Kidney (tissue), 14 donors: Measurements from ENCODE around the gene EIF2D. TPM values are rescaled to one million over a fixed set of nuclear protein-coding genes. Genes with fewer than 3 reads are reported as not detected.

ENCODE experiments used
- DNase-seq, 5 donors: peaks; one replicate each; pipeline ENCODE4 v3.0.0-alpha.2; 2013 to 2020
- FAIRE-seq: peaks from 2 replicates; lab custom pipeline; 2012; peaks lifted over from hg19 to GRCh38; lab: Jason Lieb, UNC
- H3K27ac ChIP-seq, 2 donors: one replicate each; pipeline ENCODE4 v1.7.0; 2013; ENCODE audit warnings: low read depth in 2 of 2, low read length in 2 of 2, inconsistent platforms in 1 of 2
- H3K27me3 ChIP-seq: one replicate; pipeline ENCODE4 v1.7.1; 2013; ENCODE audit warnings: low read length, inconsistent platforms; ENCODE audit not compliant: control insufficient read depth, insufficient read depth
- H3K36me3 ChIP-seq, 3 donors: one replicate each; pipeline versions ENCODE4 v1.7.0 to v1.7.1; 2013; ENCODE audit warnings: low read length in 3 of 3, control low read depth in 1 of 3, inconsistent platforms in 1 of 3; ENCODE audit not compliant: insufficient read depth in 3 of 3, control insufficient read depth in 2 of 3
- H3K4me1 ChIP-seq, 3 donors: one replicate each; pipeline versions ENCODE4 v1.7.0 to v1.7.1; 2013; ENCODE audit warnings: low read length in 3 of 3, inconsistent platforms in 1 of 3, low read depth in 1 of 3; ENCODE audit not compliant: control insufficient read depth in 2 of 3, insufficient read depth in 2 of 3
- H3K4me3 ChIP-seq, 3 donors: one replicate each; pipeline versions ENCODE4 v1.7.0 to v1.8.1; 2013; ENCODE audit warnings: low read length in 3 of 3, control low read depth in 1 of 3, inconsistent platforms in 1 of 3
- H3K9ac ChIP-seq, 3 donors: one replicate each; pipeline versions ENCODE4 v1.7.0 to v1.7.1; 2013; ENCODE audit warnings: low read length in 3 of 3, control low read depth in 1 of 3, inconsistent platforms in 1 of 3
- H3K9me3 ChIP-seq, 3 donors: one replicate each; pipeline versions ENCODE4 v1.7.0 to v1.7.1; 2013; ENCODE audit warnings: low read length in 3 of 3, control low read depth in 1 of 3, inconsistent platforms in 1 of 3; ENCODE audit not compliant: control insufficient read depth in 2 of 3, insufficient read depth in 1 of 3
- intact Hi-C: fragments of 100-400 bp; cut with DNase I; formaldehyde crosslinking; loops from one replicate; pipeline ENCODE4 v1.11.1; 2022
- polyA plus RNA-seq: library from polyadenylated mRNA; stranded (reverse); fragments of 350-450 nt; fragmentation: Illumina TruSeq; extraction: RNeasy Lipid Tissue Mini Kit (QIAGEN cat#74804); gene quantifications from one replicate; pipeline ENCODE4 v1.2.3, GENCODE V29; 2014; ENCODE audit warnings: low read depth, low replicate concordance; ENCODE audit not compliant: insufficient read depth
- total RNA-seq: library from RNA; stranded (reverse); fragmentation: NEBNext Ultra II Directional; extraction: Animal tissue kit (Norgen Biotek cat#: 25700); gene quantifications from one replicate; pipeline ENCODE4 v1.2.1, GENCODE V29; 2021
- TF ChIP-seq, protein P1 (sequence below): IDR thresholded peaks from 3 replicates; pipeline ENCODE4 v1.5.1; 2012; ENCODE audit warnings: mild to moderate bottlenecking, moderate library complexity, borderline replicate concordance; ENCODE audit not compliant: insufficient read depth; ENCODE audit errors: extremely low read depth
- donor health status: control.
- donor health status: control.
- donor health status: control.
- donor health status: control.
- donor health status: control.
- donor health status: DM: yes; HTN: yes; CAD: no.
- donor health status: Normal renal cell carcinoma (clear cell type).

The EIF2D gene
- total and polyA plus RNA-seq, 2 donors from 2014 or later: 44.5 to 45.1 TPM

DNA sequence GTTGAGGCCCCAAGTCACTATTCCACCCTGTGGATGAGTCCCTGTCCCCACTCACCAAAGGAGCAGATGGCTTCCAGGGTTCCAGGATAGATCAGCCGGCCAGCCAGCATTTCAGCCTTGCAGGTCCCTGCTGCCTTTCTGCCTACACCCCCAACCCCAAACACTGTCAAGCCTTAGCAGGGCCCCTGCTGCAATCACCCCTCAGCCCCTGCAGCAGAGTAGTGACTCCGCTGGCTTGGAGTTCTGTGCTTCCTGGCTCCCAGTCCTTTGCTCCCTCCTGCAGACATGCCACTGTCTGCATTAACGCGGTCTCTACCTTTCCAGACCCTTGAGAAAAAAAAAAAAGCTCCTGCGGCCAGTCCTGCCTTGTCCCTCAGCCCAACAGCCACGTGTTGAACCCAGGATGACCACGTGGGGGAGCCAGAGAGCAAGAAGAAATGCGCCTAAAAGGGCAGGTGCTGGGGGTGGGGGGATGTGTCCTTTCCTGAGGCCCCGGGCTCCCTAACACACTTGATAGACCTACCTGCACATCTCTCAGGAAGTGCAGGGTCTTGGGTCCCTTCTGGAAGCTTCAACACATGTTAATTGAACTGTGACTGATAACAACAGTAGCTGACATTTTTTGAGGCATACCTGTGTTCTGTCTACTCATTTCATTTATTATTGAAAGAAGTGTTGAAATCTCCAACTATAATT is 67.6 kb downstream of the EIF2D start:
- Histone ChIP-seq H3K4me3 (no peak overlapping the region), H3K27me3 (no peaks in the 10 kb centered on the region), H3K9ac (no peak overlapping the region), H3K9me3 (no peaks in the 10 kb centered on the region), H3K36me3 (no peaks in the 10 kb centered on the region), H3K27ac (no peak overlapping the region), H3K4me1 (peaks cover 0 to 4% (median 0%) of the 10 kb centered on the region in 3 donors)
- intact Hi-C loops: loop anchor here (5.0 kb wide), 1 partner anchor 38 kb away; no protein-coding TSS in a partner anchor
- peak; percentile 80 to 88 (median 82) for DNase-seq
- no peak for FAIRE-seq
- TF ChIP-seq, protein P1, sequence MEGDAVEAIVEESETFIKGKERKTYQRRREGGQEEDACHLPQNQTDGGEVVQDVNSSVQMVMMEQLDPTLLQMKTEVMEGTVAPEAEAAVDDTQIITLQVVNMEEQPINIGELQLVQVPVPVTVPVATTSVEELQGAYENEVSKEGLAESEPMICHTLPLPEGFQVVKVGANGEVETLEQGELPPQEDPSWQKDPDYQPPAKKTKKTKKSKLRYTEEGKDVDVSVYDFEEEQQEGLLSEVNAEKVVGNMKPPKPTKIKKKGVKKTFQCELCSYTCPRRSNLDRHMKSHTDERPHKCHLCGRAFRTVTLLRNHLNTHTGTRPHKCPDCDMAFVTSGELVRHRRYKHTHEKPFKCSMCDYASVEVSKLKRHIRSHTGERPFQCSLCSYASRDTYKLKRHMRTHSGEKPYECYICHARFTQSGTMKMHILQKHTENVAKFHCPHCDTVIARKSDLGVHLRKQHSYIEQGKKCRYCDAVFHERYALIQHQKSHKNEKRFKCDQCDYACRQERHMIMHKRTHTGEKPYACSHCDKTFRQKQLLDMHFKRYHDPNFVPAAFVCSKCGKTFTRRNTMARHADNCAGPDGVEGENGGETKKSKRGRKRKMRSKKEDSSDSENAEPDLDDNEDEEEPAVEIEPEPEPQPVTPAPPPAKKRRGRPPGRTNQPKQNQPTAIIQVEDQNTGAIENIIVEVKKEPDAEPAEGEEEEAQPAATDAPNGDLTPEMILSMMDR: peak; percentile 89

Other genes starting within 250 kb of the EIF2D start
- 14.5 TPM for gene IKBKE, start 142.0 kb downstream of the EIF2D start, total RNA-seq
- 3.4 TPM for gene IKBKE, start 142.0 kb downstream of the EIF2D start, polyA plus RNA-seq
- gene RASSF5, start 104.9 kb downstream of the EIF2D start, total RNA-seq: 18.8 TPM
- gene RASSF5, start 104.9 kb downstream of the EIF2D start, polyA plus RNA-seq: 2.4 TPM
- 12.7 TPM for gene DYRK3, start 23.1 kb upstream of the EIF2D start, total RNA-seq
- 3.5 TPM for gene DYRK3, start 23.1 kb upstream of the EIF2D start, polyA plus RNA-seq
- gene MAPKAPK2, start 72.4 kb upstream of the EIF2D start, total RNA-seq: 113 TPM
- 84.5 TPM for gene MAPKAPK2, start 72.4 kb upstream of the EIF2D start, polyA plus RNA-seq
- 3.6 TPM for gene IL19, start 158.3 kb upstream of the EIF2D start, total RNA-seq
- gene IL19, start 158.3 kb upstream of the EIF2D start, polyA plus RNA-seq: 0.41 TPM
- 2.5 TPM for gene IL10, start 160.0 kb upstream of the EIF2D start, total RNA-seq
- gene IL10, start 160.0 kb upstream of the EIF2D start, polyA plus RNA-seq: 0.49 TPM